ENCODE results near the gene SMIM8.
A peak's percentile ranks its signal among the peaks of the same experiment; 100 is the strongest.
"Not testable (repeated sequence)": the region's sequence is repeated elsewhere in the genome, so short reads cannot be mapped to it uniquely, and the experiment has no call there.

Gene SMIM8, protein sequence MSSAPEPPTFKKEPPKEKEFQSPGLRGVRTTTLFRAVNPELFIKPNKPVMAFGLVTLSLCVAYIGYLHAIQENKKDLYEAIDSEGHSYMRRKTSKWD

DNA sequence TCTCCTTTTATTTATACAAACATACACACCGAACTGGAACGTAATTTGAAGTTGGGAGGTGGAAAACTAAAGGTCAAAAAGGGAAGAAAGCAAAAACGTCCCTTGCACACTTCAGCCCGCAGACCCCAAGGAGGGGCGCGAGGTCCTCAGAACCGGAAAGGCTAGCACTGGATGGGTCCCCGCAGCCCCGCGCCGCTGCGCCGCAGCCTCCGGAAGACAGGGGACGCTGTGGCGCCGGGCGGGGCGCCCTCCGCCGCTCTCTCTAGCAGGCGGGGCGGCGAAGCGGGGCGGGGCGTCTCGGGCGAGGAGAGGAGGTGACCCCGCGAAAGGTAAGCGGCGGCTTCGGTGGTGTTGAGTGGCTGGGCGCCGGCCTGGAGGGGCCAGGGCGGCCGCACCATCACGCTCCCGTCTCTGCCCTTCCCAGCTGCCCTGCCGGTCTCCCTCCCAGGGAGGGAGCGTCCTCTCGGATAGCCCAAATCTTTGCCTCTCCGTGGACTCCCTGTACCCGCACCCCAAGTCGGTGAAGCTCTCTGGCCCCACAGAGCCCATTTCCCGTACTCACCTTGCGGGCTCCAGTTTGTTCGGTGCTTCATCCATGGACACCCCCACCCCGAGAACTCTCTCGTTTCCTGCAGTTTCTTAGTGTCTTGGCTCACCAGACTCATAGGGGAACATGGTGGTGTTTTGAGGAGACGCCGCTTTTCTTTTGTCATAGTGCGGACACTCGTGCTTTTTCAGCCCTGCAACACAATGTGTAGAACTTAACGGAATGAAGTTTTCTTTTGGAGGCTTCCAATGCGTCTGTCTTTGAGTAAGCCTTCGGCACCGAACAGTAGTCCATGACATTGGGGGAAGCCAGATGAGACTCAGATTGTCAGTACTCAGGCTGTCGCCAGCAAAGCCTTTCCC lies at the start of gene SMIM8:
TSS of gene SMIM8 (plus strand) at position 285 of the 909 bp plus-strand sequence. CDS start 14,444 bp downstream, outside the sequence.
- peak; percentile 53 to 79 for DNase-seq (ENCODE audit: low read depth in 2 of 2)

DNA sequence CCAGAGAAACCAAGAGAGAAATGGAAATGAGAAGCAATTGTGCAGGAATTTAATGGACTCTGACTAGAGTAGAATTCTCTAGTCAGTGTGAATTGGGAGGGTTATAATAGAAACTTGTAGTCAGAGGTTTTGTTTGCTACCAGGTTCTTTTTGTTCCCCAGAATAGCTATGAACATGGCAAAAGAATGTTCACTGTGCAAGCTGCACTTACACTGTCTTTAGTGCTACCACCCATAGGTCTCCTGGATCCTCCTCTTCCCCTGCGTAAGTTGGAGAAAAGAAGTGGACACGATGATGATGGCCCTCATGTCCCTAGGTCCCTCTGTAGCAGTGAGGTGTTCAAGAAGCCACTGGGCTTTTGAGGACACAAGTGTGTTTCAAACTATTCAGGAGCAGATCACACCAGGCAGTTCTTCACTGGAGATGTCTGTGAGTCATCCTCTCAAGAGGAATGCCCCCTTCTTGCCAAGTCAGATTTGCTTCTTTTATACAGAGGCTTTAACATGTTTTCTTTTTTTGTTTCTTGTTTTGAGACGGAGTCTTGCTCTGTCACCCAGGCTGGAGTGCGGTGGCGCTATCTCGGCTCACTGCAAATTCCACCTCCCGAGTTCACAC lies 47.6 kb upstream of the SMIM8 start:
- no peak for DNase-seq (ENCODE audit: low read depth in 2 of 2)

DNA sequence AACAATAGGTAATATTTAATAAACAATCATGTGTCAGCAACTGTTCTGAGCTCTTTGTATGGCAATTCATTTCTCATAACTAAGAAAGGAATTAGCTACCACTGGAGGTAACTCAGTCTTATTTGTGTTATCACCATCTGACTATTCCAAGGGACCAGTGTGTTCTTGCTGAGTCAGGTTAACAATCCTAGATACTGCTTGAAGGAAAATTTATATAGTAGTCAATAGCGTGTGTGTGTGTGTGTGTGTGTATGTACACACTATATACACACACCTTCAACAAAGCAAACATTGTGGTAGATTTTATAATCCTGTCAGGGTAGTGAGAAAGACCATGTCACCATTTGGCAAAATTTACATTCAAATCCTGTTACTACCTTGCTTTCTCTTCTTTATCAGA lies 45.8 kb upstream of the SMIM8 start:
- DNase-seq (ENCODE audit: low read depth in 2 of 2), result no peak

DNA sequence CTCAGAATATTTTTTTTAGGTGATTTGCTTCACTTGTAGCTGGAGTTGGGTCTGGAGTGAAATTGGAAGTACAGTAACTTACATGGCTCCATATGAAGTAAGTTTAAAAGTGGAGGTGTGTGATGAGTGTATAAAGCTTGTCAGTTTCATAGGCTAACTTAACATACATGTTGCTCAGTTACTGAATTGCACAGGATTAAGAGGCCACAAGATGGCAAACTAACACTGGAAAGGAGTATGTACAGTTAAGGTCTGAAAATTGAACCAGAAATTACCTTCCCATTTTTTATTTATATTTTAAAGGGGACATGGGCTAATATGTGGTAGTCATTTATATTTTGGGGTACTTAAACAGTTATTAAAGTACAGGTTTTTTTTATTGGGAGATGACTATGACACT lies 45.3 kb upstream of the SMIM8 start:
- no peak for DNase-seq (ENCODE audit: low read depth in 2 of 2)

DNA sequence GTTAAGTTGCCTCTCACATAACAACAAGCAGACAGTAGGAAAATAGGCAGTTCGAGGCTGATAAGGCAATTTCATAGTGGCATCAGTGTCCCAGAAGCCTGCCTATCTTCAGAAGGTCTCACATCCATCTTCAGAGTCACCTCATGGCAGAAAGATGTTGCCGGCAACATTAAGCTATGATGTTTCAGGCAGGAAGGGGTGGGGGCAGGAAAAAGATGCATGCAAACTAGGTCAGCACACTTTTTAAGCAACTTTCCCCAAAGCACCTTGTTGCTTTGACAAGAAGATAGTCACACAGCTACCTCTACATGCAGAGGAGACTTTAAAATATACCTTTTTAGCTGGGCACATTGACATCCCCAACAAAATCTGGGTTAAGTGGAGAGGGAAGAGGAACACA lies 43.2 kb upstream of the SMIM8 start:
- DNase-seq (ENCODE audit: low read depth in 2 of 2), result no peak

DNA sequence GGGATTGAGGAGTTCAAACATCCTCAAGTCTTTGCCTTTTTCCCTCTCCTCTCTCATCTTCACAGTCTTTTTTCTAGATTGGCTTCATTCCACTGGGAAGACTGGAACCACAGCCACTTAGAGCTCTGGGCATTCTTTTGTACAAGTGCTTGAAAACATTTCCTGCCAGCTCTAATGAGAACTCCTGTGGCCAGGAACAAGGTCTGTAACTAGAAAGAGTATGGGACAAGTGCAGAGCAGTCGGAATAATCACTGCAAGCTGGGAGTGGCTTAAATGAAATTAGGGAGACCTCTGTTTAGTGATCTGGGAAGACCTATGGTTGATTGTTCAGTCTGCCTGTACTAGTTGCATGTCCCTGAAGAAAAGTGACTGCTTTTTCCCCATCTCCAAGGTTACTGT lies 41.0 kb upstream of the SMIM8 start:
- DNase-seq (ENCODE audit: low read depth in 2 of 2), result no peak

DNA sequence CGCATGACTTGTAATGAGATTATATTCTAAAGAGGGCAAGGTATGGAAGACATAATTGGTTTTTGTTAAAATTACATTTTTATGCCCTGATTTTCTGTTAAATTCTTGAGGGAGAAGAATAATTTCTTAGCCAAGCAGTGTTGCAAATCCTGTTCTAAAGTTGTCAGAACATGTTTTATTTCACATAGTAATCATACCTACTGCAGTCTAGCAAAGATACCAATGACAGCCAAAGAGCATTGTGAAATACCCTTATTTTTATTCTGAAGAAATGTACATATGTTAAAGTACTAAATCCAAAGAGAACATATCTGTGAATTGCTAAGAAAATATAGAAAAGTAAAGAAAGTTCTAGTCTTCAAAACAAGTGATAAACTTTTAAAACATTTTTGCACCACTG lies 39.6 kb upstream of the SMIM8 start:
- no peak for DNase-seq (ENCODE audit: low read depth in 2 of 2)

DNA sequence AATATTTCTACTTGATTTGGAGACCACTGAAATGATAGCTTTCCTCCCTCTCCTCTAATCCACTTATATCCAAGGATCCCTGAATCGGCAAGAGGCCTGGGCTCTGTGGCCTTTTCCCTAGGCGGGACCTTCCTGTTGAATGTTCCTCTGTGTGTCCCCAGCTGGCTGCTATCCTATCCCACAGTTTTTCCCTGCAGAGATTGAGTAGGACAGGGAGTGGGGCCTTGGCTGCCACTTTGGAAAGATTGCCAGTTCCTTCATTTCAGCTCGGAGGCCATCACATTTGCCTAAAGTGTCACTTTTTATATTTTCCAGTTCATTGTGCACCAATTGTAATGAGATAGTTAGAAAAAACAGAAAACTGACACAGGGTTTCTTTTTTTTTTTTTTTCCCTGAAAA lies 38.9 kb upstream of the SMIM8 start:
- DNase-seq (ENCODE audit: low read depth in 2 of 2), result no peak

DNA sequence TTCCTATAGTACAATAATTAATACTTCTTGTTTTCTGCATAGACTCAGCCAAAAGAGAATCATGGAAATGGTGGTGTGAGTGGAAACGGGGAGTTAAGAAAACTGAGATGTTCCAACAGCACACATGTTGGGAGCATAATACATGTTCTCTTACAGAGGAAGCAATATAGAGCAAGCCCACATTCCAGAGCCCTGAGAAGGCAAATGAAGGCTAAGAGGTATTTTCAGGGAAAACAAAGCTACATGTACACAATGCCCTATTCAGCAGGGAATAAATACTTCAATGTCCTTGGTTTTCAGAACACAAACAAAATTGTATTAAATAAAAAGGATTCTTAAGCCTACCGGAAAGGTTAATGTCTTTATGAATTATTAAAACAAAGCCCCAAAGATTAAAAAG lies 35.1 kb upstream of the SMIM8 start:
- no peak for DNase-seq (ENCODE audit: low read depth in 2 of 2)

DNA sequence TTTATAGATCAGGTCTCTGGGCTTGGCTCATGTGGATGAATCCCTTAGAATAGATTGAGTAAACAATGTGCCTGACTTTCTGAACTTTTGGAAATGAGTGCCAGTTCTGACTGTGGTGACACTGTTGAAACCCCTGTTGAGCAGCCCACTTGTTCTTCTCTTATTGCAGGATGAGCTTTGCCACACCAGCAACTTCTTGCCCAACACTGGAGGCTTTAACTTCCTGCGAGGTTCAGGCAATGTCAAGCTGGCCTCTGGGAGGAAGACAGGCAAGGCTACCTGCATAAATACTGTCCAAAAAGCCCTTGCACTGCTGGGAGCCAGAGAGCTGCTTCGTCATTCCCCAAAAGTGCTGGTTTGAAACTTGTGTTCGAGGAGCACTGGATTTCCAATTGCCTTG lies 32.8 kb upstream of the SMIM8 start:
- no peak for DNase-seq (ENCODE audit: low read depth in 2 of 2)

DNA sequence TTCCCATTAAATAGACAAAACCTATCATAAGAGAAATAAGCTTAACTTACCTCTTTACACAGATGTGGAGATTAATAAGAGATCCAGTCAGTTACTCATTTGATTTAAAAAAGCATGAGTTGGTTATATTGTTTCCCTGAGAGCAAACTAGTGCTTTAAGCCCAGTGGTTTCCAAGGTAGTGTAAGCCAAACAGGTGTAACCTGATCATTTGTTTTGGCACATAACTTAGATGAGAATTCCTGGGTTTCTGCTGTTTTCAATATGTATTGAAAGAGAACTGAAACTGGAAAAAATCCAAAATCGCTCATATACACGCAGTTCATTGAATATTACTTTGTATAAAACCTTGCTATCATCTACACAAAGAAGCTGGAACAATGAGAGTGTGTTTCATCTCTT lies 30.5 kb upstream of the SMIM8 start:
- no peak for DNase-seq (ENCODE audit: low read depth in 2 of 2)

DNA sequence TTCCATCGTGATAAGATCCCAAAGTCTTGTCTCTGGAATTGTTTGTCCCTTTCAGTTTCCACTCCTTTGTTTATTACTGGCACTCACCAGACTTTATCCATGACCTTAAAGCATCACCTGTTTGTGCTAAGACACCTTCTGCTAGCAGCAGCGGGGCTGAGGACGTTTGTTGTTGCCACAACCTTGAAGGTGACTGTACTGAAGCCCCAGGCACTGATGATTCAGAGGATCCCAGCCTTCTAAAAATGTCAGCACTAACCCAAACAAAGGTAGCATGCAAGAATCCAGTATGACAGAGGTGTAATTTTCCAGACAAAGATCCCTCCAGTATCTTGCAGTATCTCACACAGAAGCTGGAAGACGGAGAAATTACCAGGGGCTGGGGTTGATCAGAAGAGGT lies 28.9 kb upstream of the SMIM8 start:
- no peak for DNase-seq (ENCODE audit: low read depth in 2 of 2)

DNA sequence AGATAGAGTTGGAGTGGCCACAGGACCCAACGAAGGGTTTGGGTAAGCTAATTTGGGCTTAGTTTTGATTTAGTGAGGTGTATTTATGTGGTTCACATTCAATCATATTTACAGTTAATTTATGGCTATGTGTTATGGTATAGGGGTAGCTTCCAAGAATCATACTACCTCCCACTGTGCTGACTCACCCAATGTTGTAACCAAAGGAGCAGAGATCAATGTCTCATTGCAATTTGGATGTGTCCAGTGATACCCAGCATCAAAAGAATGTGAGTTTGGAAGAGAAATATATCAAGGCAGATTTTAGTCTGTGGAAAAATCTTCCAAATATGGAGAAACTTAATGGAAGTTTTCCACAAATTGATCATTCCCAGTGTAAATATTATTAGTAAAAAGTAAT lies 25.3 kb upstream of the SMIM8 start:
- DNase-seq (ENCODE audit: low read depth in 2 of 2), result no peak

DNA sequence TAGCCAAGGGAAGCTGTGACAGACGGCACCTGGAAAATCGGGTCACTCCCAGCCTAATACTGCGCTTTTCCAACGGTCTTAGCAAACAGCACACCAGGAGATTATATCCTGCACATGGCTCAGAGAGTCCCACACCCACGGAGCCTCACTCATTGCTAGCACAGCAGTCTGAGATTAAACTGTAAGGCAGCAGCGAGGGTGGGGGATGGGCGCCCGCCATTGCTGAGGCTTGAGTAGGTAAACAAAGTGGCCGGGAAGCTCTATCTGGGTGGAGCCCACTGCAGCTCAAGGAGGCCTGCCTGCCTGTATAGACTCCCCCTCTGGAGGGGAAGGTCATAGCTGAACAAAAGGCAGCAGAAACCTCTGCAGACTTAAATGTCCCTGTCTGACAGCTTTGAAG lies 21.1 kb upstream of the SMIM8 start:
- not testable (repeated sequence) for DNase-seq (ENCODE audit: low read depth in 2 of 2)

DNA sequence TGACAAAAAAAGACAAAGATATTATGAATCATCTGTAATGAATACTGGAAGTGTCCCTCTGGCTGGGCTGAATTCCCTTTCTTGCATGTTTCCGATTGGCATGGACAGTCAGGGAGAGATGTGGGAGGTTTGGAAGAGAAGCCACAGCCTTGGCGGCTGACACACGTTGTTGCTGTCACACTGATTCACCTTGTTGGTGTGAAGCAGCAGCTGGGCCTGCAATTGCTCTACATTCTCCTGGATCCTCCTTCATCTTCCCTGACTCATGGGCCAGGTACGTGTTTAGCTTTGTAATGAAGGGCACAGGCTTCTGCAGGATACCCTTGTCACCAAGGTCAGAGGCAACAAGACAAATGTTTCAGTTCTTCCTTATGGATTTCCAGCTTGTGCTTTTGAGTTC lies 13.4 kb upstream of the SMIM8 start:
- DNase-seq (ENCODE audit: low read depth in 2 of 2), result no peak

DNA sequence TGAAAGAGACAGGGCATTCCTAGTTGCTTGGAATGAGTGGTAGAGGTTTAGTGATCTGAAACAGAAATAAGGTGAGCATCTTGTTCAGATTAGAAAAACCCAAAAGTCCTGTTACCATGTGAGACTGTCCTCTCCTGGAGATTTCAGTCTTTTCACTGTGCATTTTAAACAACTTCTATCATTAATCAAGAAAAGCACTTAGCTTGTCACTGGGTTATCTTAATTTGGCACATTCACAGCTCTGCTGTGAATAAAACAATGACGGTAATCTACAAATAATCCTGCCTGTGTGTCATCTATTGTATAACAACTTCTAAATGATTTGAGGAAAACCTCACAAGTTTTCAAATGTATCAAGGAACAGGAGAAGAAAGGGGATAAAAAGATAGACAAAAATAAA lies 9.5 kb upstream of the SMIM8 start:
- DNase-seq (ENCODE audit: low read depth in 2 of 2), result no peak

DNA sequence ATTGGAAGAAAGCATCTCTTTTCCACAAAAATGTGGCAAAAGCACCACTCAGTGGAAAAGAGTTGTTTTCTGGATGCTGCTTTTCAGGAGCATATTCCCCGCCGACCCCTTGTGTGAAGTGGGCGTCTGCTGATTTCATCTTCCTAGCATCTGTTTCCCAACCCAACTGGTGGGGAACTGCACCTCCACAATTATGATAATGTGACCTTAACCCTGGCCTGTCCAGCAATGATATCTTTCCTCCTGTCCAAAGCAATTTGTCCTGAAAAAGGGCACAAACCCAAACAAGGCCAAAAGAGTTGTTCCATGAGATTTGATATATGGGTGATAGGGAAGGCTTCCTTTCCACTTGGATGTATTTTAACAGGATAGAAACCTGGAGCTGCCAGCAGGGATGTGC lies 7.3 kb upstream of the SMIM8 start:
- DNase-seq (ENCODE audit: low read depth in 2 of 2), result no peak

DNA sequence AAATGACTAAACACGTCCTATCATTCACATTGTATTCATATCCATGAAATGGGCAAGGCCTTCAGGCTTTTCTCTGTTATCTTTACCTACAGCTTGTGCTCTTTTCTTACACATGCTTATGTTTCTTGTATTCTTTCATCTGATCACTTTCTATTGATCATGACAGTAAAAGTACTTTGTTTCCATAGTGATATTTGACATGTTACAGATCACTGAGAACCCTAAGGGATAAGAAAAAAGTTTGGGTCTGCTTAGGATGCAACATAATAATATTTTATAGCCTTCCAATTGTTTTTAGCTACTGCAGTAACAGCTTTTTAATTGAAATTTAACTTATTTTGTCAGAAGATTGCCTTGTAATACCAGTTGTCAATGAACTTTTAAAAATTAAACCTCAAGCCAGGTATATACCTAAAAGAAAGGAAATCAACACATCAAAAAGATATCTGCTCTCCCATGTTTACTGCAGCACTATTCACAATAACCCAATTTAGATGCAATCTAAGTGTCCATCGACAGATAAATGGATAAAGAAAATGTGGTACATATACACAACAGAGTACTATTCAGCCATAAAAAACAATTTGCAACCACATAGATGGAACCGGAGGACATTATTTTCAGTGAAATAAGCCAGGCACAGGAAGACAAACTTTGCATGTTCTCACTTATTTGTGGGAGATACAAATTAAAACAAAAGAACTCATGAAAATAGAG lies 3.0 kb upstream of the SMIM8 start:
- DNase-seq (ENCODE audit: low read depth in 2 of 2), result no peak

DNA sequence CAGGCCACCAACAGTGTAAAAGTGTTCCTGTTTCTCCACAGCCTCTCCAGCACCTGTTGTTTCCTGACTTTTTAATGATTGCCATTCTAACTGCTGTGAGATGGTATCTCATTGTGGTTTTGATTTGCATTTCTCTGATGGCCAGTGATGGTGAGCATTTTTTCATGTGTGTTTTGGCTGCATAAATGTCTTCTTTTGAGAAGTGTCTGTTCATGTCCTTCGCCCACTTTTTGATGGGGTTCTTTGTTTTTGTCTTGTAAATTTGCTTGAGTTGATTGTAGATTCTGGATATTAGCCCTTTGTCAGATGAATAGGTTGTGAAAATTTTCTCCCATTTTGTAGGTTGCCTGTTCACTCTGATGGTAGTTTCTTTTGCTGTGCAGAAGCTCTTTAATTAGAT lies 1.5 kb downstream of the SMIM8 start:
- not testable (repeated sequence) for DNase-seq (ENCODE audit: low read depth in 2 of 2)

DNA sequence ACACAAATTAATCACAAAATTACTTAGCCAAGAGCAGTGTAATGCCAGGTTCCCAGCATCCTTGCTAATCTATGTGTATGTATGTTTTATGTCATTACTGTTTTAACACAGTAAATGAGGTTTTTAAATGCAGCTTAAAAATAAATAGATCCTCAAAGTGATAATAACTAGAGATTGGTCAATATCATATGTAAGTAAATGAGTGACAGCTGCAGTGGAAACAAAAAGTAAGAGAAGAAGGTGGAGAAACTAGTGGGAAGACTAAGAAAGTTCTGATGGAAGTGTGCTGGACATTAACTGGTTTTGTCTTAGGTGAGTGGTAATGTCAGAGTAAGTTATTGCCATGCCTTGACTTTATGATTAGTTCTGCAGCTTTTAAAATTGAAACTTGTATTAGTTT lies 8.6 kb downstream of the SMIM8 start:
- DNase-seq (ENCODE audit: low read depth in 2 of 2), result no peak

DNA sequence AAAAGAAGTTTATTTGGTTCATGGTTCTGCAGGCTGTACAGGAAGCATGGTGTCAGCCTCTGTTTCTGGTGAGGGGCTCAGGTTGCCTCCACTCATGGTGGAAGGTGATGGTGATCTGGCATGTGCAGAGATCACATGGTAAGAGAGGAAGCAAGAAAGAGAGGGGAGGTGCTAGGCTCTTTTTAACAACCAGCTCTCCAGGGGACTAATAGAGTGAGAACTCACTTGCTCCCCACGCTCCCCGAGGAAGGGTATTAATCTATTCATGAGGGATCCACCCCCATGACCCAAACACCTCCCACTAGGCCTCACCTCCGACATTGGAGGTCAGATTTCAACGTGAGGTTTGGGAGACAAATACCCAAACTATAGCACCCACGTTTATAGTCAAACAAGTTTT lies 10.6 kb downstream of the SMIM8 start:
- DNase-seq (ENCODE audit: low read depth in 2 of 2), result no peak

DNA sequence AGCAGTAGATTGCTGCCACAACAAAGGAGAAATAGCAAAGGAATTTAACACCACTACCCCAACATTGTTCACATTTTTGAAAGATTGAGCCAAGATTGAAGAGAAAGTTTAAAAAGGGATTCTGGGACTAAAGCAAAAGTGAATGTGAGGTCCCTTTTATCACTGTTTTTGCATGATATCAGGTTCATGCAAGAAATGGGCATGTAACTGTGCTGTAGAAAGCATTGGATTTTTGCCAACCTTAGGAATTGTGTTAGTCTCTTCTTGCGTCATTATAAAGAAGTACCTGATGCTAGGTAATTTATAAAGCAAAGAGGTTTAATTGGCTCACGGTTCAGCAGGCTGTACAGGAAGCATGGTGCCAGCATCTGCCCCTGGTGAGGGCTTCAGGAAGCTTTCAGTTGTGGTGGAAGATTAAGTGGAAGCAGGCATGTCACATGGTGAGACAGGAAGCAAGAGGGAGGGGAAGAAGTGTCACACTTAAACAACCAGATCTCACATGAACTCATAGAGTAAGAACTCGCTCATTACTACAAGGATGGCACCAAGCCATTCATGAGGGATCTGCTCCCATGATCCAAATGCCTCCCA lies 11.3 kb downstream of the SMIM8 start:
- no peak for DNase-seq (ENCODE audit: low read depth in 2 of 2)
